ENCODE results near the gene PSORS1C2. TPM values are rescaled to one million over a fixed set of nuclear protein-coding genes. Genes with fewer than 3 reads are reported as not detected.

The PSORS1C2 gene
- total RNA-seq, 3 donors from 2014 or later: not detected

GRCh38 chr6:31114541-31114878, 24.4 kb downstream of the PSORS1C2 start, which contains the start of gene PSORS1C1:
TSS of gene PSORS1C1 (plus strand) at chr6:31114800. CDS start at chr6:31129633, 14,833 bp downstream.
- peak in 2 of 3 donors; percentile 26 to 48 for TF ChIP-seq POLR2AphosphoS5 (IDR thresholded peaks at IDR 0.05)
- no peak for TF ChIP-seq CTCF (IDR thresholded peaks at IDR 0.05)
- H3K4me1 ChIP-seq: peaks cover 7 to 15% of the 10 kb centered on the region in 2 donors
- DNase-seq (ENCODE audit: low spot score in 2 of 2): peak; percentile 81 to 90
- H3K27ac ChIP-seq: peak within 1 kb of the TSS; percentile 91 to 96
- H3K27me3 ChIP-seq: no peaks in the 10 kb centered on the region
- H3K9me3 ChIP-seq: no peaks in the 10 kb centered on the region
- H3K36me3 ChIP-seq: no peaks in the 10 kb centered on the region
- intact Hi-C loops (cut with DNase I; ENCODE audit: low total_unique reads): no loop called here
- H3K4me3 ChIP-seq: peak within 1 kb of the TSS; percentile 10 to 61 (median 27)

GRCh38 chr6:31113861-31114540, 24.9 kb downstream of the PSORS1C2 start:
- H3K4me3 ChIP-seq: peak overlapping the region in 1 of 3 donors; percentile 61
- no peaks in the 10 kb centered on the region for H3K9me3 ChIP-seq
- peak in 1 of 2 donors; percentile 58 for DNase-seq (ENCODE audit: low spot score in 2 of 2)
- peak overlapping the region; percentile 91 to 96 for H3K27ac ChIP-seq
- no peaks in the 10 kb centered on the region for H3K27me3 ChIP-seq
- H3K4me1 ChIP-seq: peaks cover 7 to 15% of the 10 kb centered on the region in 2 donors
- intact Hi-C loops (cut with DNase I; ENCODE audit: low total_unique reads): no loop called here
- TF ChIP-seq POLR2A (IDR thresholded peaks at IDR 0.05): no peak
- no peak for TF ChIP-seq CTCF (IDR thresholded peaks at IDR 0.05)
- TF ChIP-seq POLR2AphosphoS5 (IDR thresholded peaks at IDR 0.05): no peak
- H3K36me3 ChIP-seq: no peaks in the 10 kb centered on the region

GRCh38 chr6:31112478-31112877, 26.4 kb downstream of the PSORS1C2 start, which contains the start of gene C6orf15:
TSS of gene C6orf15 (minus strand) at chr6:31112575. CDS start at chr6:31112555, 20 bp downstream.
- no peak within 1 kb of the TSS for H3K4me3 ChIP-seq
- intact Hi-C loops (cut with DNase I; ENCODE audit: low total_unique reads): no loop called here
- H3K9me3 ChIP-seq: no peaks in the 10 kb centered on the region
- no peak for DNase-seq (ENCODE audit: low spot score in 2 of 2)
- TF ChIP-seq POLR2A (IDR thresholded peaks at IDR 0.05) (no peak), POLR2AphosphoS5 (IDR thresholded peaks at IDR 0.05) (no peak), CTCF (IDR thresholded peaks at IDR 0.05) (no peak)
- no peaks in the 10 kb centered on the region for H3K36me3 ChIP-seq
- H3K4me1 ChIP-seq: peaks cover 7 to 15% of the 10 kb centered on the region in 2 donors
- no peaks in the 10 kb centered on the region for H3K27me3 ChIP-seq
- peak within 1 kb of the TSS; percentile 91 to 96 for H3K27ac ChIP-seq

- intact Hi-C loops (cut with DNase I; ENCODE audit: low total_unique reads): no loop called here
- Histone ChIP-seq H3K4me3 (no peak overlapping the region), H3K9me3 (no peaks in the 10 kb centered on the region), H3K36me3 (no peaks in the 10 kb centered on the region), H3K4me1 (peaks cover 7 to 15% of the 10 kb centered on the region in 2 donors), H3K27ac (no peak overlapping the region), H3K27me3 (no peaks in the 10 kb centered on the region)
- TF ChIP-seq POLR2AphosphoS5 (IDR thresholded peaks at IDR 0.05) (no peak), CTCF (IDR thresholded peaks at IDR 0.05) (no peak), POLR2A (IDR thresholded peaks at IDR 0.05) (no peak)
- DNase-seq (ENCODE audit: low spot score in 2 of 2): no peak
These were observed 27.2 kb downstream of the PSORS1C2 start for GRCh38 chr6:31111712-31112111.

- intact Hi-C loops (cut with DNase I; ENCODE audit: low total_unique reads): no loop called here
- DNase-seq (ENCODE audit: low spot score in 2 of 2): no peak
- H3K4me1 ChIP-seq: peaks cover 7 to 15% of the 10 kb centered on the region in 2 donors
These were observed 27.9 kb downstream of the PSORS1C2 start for GRCh38 chr6:31110825-31111582.

More at GRCh38 chr6:31110825-31111582, 27.9 kb downstream of the PSORS1C2 start:
- no peaks in the 10 kb centered on the region for H3K36me3 ChIP-seq
- no peak for TF ChIP-seq CTCF (IDR thresholded peaks at IDR 0.05)
- no peak for TF ChIP-seq POLR2AphosphoS5 (IDR thresholded peaks at IDR 0.05)
- TF ChIP-seq POLR2A (IDR thresholded peaks at IDR 0.05): no peak
- no peak overlapping the region for H3K27ac ChIP-seq
- H3K27me3 ChIP-seq: no peaks in the 10 kb centered on the region
- no peak overlapping the region for H3K4me3 ChIP-seq
- H3K9me3 ChIP-seq: no peaks in the 10 kb centered on the region

Measured in breast epithelium (tissue), 4 donors.